Measurements from ENCODE around the gene CD209.

The CD209 gene

DNA sequence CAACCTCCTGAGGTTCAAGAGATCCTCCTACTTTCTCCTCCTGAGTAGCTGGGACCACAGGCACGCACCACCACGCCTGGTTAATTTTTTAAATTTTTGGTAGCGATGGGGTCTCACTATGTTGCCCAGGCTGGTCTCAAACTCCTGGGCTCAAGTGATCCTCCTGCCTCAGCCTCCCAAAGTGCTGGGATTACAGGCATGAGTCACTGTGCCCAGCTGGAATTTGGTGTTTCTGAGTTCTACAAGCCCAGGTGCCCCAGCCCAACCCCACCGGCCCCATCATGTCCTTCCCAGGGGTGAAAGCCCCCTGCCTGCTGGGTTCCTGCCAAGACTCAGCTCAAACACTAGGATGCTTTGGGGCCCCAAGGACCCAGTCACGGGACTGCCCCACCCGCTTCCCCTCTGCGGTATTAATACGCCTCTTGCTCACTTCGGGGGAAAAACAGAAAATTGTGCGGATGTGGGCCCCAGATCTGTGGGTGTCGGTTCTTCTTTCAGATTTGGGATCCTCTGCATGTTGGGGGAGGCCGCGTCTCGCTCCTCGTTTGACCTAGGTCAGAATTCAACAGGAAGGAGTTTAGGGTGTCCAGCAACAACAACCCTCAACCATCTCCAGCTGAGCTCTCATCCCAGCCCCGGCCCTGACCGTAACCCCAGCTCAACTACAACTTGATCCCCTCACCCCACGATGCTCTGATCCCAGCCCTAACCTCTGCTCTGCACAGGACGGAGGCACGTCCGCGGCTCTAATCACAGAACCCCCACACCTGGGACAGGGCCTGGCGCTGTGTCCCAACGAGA, 41.7 kb downstream of the CD209 start:
- ChIA-PET CTCF (interaction anchor here (1.0 to 1.7 kb wide), 2 partner anchors 19 to 50 kb away, joined by 3 to 7 read pairs; no protein-coding TSS in a partner anchor), POLR2A (interaction anchor here (0.6 kb wide), 1 partner anchor 76 kb away, joined by 3 read pairs; the partner anchor contains the start of genes PET100 and XAB2)
- DNase-seq (ENCODE audit: extremely low spot score) = peak; percentile 76
- TF ChIP-seq, protein P1, sequence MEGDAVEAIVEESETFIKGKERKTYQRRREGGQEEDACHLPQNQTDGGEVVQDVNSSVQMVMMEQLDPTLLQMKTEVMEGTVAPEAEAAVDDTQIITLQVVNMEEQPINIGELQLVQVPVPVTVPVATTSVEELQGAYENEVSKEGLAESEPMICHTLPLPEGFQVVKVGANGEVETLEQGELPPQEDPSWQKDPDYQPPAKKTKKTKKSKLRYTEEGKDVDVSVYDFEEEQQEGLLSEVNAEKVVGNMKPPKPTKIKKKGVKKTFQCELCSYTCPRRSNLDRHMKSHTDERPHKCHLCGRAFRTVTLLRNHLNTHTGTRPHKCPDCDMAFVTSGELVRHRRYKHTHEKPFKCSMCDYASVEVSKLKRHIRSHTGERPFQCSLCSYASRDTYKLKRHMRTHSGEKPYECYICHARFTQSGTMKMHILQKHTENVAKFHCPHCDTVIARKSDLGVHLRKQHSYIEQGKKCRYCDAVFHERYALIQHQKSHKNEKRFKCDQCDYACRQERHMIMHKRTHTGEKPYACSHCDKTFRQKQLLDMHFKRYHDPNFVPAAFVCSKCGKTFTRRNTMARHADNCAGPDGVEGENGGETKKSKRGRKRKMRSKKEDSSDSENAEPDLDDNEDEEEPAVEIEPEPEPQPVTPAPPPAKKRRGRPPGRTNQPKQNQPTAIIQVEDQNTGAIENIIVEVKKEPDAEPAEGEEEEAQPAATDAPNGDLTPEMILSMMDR (IDR thresholded peaks at IDR 0.05; ENCODE audit: control extremely low read depth, extremely low read depth, low read depth, missing control alignments) = no peak

DNA sequence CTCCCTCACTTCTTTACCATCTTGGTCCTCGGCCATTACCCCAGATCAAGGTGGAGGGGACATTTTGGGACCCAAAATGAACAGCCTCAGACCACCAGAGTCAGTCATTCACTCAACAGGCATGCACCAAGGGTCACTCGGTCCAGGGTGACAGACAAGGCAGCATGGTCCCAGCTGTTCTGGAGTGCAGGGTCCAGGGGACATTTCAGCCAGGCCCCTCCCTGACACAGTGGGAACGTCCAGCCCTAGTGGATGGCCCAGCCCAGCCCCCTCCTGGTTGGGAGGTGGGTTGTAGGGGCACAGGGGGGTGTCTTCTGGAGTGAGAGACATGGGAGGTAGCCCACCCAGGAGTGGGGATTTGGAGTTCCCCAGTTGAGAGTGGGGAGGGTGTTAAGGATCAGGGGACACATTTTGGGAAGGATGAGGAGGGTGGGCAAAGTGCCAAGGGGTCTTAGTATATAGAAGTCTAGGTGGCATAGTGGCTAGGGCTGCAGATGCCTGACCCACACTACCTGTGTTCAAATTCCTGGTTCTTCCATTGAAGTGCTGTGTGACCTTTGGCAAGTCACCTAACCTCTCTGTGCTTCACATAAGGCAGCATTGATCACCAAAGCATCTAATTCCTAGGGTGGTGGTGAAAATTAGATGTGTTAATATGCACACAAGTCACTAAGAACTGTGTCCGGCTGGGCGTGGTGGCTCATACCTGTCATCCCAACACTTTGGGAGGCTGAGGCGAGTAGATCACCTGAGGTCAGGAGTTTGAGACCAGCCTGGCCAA, 42.9 kb downstream of the CD209 start:
- POLR2A ChIA-PET = no interaction called here
- TF ChIP-seq, protein P1 (IDR thresholded peaks at IDR 0.05; ENCODE audit: control extremely low read depth, extremely low read depth, low read depth, missing control alignments) = no peak
- CTCF ChIA-PET = no interaction called here
- DNase-seq (ENCODE audit: extremely low spot score) = no peak

DNA sequence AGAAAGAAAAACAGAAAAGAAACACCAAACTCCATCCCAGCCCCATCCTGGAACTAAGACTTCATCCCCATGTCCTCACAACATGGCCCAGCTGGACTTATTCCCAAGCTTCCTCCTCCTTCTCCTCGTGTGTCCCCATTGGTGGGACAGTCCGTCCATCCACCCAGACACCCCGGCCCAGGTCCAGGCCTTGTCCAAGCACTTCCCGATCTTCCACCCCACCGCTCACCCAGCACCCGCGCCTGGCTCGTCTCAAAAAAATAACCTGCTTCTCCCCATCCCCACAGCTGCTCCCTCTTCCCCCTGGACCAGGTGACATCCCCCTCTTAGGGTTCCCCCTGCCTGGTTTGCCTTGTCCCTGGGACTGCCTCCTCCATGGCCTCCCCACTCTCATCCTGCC, 44.0 kb downstream of the CD209 start:
- POLR2A ChIA-PET = interaction anchor here (0.7 kb wide), 1 partner anchor 26 kb away, joined by 5 read pairs; the partner anchor contains the start of gene MCEMP1
- TF ChIP-seq, protein P1 (IDR thresholded peaks at IDR 0.05; ENCODE audit: control extremely low read depth, extremely low read depth, low read depth, missing control alignments) = no peak
- CTCF ChIA-PET = no interaction called here
- DNase-seq (ENCODE audit: extremely low spot score) = no peak

DNA sequence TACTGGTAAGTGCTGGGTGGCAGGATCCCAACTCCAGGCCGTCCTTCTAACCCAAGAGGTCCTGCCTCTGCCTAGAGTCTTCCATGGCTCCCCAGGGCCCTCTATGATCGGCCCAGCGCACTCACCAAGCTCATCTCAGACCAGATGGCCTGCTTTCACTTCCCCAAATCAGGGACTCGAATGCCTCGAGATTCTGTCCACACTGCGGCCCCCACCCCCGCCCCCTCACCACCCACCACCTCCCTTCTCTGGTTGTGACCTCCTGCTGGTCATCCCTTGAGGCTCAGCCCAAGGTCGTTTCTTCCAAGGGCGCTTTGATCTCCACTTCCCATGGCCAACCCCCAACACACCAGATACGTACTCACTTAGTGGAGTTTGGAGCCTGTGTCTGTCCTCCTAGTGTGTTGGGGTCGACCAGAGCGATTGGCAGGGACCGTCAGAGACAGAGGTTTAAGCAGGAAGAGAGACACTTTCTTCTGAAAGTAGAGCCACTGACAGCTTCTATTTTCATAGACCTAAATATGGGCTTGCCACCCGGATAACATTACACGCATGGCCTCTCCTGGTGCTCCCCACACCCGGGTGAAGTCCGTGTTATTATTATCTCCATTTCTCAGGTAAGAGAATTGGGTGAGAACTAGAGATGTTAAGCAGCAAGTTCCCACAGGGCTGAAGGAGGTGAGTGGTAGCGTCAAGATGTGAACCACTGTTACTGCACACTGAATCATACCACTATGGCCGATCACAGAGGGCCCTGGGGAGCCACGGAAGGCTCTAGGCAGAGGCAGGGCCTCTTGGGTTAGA, 45.5 kb downstream of the CD209 start, which contains the start of gene FCER2:
FCER2 (minus strand) TSS at position 478 of the 804 bp plus-strand sequence. CDS start 2,371 bp downstream, outside the sequence.
- ChIA-PET POLR2A (interaction anchor here (1.0 to 1.1 kb wide), 2 partner anchors 16 to 64 kb away, joined by 3 to 4 read pairs; no protein-coding TSS in a partner anchor), CTCF (interaction anchor here (0.8 to 5.7 kb wide), 4 partner anchors 11 to 118 kb away, joined by 3 to 47 read pairs (median 4); partner anchors contain the start of gene TRAPPC5)
- TF ChIP-seq, protein P1 (IDR thresholded peaks at IDR 0.05; ENCODE audit: control extremely low read depth, extremely low read depth, low read depth, missing control alignments) = no peak
- DNase-seq (ENCODE audit: extremely low spot score) = peak; percentile 75

DNA sequence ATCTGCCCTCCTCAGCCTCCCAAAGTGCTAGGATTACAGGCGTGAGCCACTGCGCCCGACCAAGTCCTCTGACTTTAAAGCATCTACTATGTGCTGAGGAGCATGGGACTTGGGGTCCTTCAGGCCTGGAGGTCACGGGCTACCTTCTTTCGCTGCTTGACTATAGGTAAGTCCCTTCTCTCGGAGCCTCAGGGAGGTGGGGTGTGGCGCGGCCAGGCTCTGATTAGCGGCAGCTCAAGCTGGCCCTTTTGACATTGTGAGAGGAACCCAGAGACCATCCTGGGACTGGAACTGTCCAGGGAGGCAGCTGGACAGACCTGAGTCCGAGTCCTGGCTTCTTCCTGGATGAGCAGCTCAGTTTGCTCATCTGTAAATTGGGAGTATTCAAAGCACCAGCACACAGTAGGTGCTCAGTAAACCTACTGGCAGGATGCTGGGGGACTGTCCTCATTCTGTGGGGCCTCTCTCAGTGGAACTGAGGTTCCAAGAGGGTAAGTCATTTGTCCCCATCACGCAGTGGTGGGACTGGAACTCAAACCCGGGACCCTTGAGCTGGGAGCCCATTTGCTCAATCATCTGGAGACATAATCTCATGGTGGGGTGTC, 46.2 kb downstream of the CD209 start:
- POLR2A ChIA-PET = interaction anchor here (1.0 to 1.1 kb wide), 2 partner anchors 15 to 65 kb away, joined by 3 to 4 read pairs; no protein-coding TSS in a partner anchor
- CTCF ChIA-PET = interaction anchor here (0.8 to 5.7 kb wide), 5 partner anchors 12 to 119 kb away, joined by 3 to 47 read pairs (median 4); partner anchors contain the start of gene TRAPPC5
- no peak for DNase-seq (ENCODE audit: extremely low spot score)
- TF ChIP-seq, protein P1 (IDR thresholded peaks at IDR 0.05; ENCODE audit: control extremely low read depth, extremely low read depth, low read depth, missing control alignments) = no peak
